ENCODE data around the gene NFE2L2.
"Not testable (repeated sequence)": the region's sequence is repeated elsewhere in the genome, so short reads cannot be mapped to it uniquely, and the experiment has no call there.

Gene NFE2L2

DNA sequence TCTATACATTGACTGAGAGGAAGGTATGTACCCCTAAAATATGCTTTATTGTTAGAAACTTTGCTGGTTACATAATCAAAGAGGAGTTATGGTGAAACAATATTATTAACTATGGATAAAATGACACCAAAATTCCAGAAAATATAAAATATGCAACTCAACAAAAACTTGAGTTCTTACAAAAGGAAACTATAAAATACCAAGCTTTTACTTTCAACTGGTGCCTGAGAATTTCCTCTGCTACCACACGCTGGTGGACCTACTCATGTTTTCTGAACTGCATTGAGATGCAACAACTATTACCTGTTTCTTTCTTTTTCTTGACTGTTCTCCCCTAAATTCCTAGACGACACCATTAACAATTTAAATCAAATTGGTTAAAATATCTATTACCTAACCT is 8.2 kb upstream of the NFE2L2 start:
- H3K4me3 ChIP-seq (ENCODE audit: low read depth, low read length), result no peak overlapping the region
- TF ChIP-seq, protein P1, sequence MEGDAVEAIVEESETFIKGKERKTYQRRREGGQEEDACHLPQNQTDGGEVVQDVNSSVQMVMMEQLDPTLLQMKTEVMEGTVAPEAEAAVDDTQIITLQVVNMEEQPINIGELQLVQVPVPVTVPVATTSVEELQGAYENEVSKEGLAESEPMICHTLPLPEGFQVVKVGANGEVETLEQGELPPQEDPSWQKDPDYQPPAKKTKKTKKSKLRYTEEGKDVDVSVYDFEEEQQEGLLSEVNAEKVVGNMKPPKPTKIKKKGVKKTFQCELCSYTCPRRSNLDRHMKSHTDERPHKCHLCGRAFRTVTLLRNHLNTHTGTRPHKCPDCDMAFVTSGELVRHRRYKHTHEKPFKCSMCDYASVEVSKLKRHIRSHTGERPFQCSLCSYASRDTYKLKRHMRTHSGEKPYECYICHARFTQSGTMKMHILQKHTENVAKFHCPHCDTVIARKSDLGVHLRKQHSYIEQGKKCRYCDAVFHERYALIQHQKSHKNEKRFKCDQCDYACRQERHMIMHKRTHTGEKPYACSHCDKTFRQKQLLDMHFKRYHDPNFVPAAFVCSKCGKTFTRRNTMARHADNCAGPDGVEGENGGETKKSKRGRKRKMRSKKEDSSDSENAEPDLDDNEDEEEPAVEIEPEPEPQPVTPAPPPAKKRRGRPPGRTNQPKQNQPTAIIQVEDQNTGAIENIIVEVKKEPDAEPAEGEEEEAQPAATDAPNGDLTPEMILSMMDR (IDR thresholded peaks at IDR 0.05; ENCODE audit: low read depth, low read length, missing control alignments), result no peak
- no peak for DNase-seq (ENCODE audit: low read depth)
- in situ Hi-C loops (cut with HindIII; ENCODE audit: low sequenced_read_pairs), result no loop called here

- TF ChIP-seq, protein P1 (IDR thresholded peaks at IDR 0.05; ENCODE audit: low read depth, low read length, missing control alignments), result no peak
- H3K4me3 ChIP-seq (ENCODE audit: low read depth, low read length), result no peak overlapping the region
- no peak for DNase-seq (ENCODE audit: low read depth)
- in situ Hi-C loops (cut with HindIII; ENCODE audit: low sequenced_read_pairs), result no loop called here
Measured at GRCh38 chr2:177271981-177272666, 7.6 kb upstream of the NFE2L2 start.

- H3K4me3 ChIP-seq (ENCODE audit: low read depth, low read length), result no peak overlapping the region
- in situ Hi-C loops (cut with HindIII; ENCODE audit: low sequenced_read_pairs), result no loop called here
- DNase-seq (ENCODE audit: low read depth), result no peak
- TF ChIP-seq, protein P1 (IDR thresholded peaks at IDR 0.05; ENCODE audit: low read depth, low read length, missing control alignments), result no peak
Measured at GRCh38 chr2:177270531-177270930, 6.0 kb upstream of the NFE2L2 start.

DNA sequence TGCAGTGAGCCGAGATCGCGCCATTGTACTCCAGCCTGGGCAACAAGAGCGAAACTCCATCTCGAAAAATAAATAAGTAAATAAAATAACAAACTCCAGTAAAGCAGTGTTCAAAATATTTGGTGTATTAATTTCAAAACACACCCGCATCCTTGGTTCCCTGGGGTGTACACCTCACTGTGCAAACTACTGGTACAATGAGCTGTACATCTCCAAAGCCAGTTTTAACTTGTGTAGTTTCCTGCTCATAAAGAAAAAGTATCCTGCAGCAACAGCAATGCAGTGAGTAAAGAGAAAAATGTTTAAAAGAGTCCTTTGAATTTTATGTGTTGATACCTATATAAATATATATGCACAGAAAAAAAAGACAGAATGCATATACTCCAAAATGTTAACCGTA is 4.4 kb upstream of the NFE2L2 start:
- no peak overlapping the region for H3K4me3 ChIP-seq (ENCODE audit: low read depth, low read length)
- no peak for DNase-seq (ENCODE audit: low read depth)
- TF ChIP-seq, protein P1 (IDR thresholded peaks at IDR 0.05; ENCODE audit: low read depth, low read length, missing control alignments), result no peak
- in situ Hi-C loops (cut with HindIII; ENCODE audit: low sequenced_read_pairs), result no loop called here

DNA sequence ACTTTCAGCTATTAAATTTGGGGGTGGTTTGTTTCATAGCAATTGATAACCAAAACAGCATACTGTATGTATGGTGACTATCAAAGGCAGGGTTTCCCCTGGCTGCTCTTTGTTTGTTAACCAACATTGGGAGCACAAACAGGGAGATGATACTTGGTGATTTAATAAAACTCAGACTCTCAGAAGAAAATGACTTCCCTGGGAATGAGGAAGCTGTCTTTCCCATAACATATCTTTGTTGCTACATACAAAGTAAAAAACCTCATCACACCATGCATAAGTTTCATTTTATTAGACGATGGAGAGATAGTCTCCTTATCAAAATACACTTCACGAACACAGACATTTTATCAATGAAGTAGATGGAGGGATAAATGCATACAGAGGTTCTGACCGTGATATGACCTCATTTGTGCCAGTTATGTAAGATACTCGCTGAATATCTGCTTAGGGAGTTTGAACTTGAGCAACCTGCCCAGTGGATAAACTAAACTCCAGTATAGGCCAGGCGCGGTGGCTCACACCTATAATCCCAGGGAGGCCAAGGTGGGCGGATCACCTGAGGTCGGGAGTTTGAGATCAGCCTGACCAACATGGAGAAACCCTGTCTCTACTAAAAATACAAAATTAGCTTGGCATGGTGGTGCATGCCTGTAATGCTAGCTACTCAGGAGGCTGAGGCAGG is 3.8 kb upstream of the NFE2L2 start:
- no peak overlapping the region for H3K4me3 ChIP-seq (ENCODE audit: low read depth, low read length)
- no peak for DNase-seq (ENCODE audit: low read depth)
- in situ Hi-C loops (cut with HindIII; ENCODE audit: low sequenced_read_pairs), result no loop called here
- TF ChIP-seq, protein P1 (IDR thresholded peaks at IDR 0.05; ENCODE audit: low read depth, low read length, missing control alignments), result no peak

DNA sequence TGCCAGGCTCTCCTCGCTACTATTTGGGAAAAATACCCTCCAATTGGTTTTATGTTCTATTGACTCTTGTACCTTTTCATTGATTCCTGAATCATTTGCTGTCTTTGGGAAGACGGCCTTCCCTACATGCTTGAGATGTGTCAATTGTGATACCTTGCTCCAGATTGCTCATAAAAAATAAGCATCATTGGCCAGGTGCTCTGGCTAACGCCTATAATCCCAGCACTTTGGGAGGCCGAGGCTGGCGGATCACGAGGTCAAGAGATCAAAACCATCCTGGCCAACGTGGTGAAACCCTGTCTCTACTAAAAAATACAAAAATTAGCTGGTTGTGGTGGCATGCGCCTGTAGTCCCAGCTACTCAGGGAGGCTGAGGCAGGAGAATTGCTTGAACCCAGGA is 2.4 kb upstream of the NFE2L2 start:
- H3K4me3 ChIP-seq (ENCODE audit: low read depth, low read length); DNase-seq (ENCODE audit: low read depth); in situ Hi-C loops (cut with HindIII; ENCODE audit: low sequenced_read_pairs): not testable (repeated sequence)
